ENCODE results near the gene PFKP. TPM values are rescaled to one million over a fixed set of nuclear protein-coding genes. Genes with fewer than 3 reads are reported as not detected.

Gene PFKP
- total and polyA plus RNA-seq, 2 experiments from 2014 or later, result 24.6 to 48.9 TPM

DNA sequence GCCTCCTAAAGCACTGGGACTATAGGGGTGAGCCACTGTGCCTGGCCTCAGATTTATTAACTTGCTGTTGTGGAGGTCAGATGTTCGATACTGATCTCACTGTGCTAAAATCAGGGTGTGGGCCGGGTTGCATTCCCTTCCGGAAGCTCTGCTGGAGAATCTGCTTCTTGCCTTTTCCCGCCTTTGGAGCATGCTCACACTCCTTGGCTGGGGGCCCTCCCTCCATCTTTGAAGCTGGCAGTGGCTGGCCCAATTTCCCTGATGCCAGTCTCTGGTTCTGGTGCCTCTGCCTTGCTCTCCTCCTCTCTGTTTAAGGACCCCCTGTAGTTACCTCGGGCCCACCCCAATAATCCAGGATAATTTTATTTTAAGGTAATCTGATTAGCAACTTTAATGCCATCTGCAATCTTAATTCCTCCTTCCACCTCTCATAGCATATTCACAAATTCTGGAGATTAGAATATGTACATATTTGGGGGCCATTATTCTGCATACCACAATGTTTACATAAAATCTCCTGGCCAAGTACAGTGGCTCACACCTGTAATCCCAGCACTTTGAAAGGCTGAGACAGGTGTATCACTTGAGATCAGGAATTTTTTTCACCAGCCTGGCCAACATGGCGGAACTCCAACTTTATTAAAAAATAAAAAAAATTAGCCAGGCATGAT lies 113.1 kb downstream of the PFKP start:
- H3K4me3 ChIP-seq, result no peak overlapping the region
- H3K27ac ChIP-seq, result no peak overlapping the region
- H3K9me3 ChIP-seq (ENCODE audit: low read depth), result no peaks in the 10 kb centered on the region
- H4K20me1 ChIP-seq (ENCODE audit: insufficient read depth, poor library complexity, severe bottlenecking), result no peaks in the 10 kb centered on the region
- no peaks in the 10 kb centered on the region for H3K9me2 ChIP-seq (replicated peaks; ENCODE audit: insufficient read depth)
- no peak for DNase-seq (ENCODE audit: low spot score)
- peaks cover 2% of the 10 kb centered on the region for H3K27me3 ChIP-seq
- H3K4me1 ChIP-seq (ENCODE audit: insufficient read depth), result no peaks in the 10 kb centered on the region
- H3K4me2 ChIP-seq, result no peak overlapping the region
- 90% methylated on average over 6 of the region's 6 CpGs for WGBS (ENCODE audit: low lambda C conversion rate, missing lambda C conversion rate)
- H3K36me3 ChIP-seq (replicated peaks; ENCODE audit: insufficient read depth, low read depth), result no peaks in the 10 kb centered on the region
- no peaks in the 10 kb centered on the region for H3K79me2 ChIP-seq
- TF ChIP-seq EZH2phosphoT487 (IDR thresholded peaks at IDR 0.05; ENCODE audit: low read depth, severe bottlenecking, unreplicated experiment) (no peak), CTCF (IDR thresholded peaks at IDR 0.05; ENCODE audit: poor library complexity) (no peak), EZH2 (IDR thresholded peaks at IDR 0.05; ENCODE audit: borderline replicate concordance) (no peak)
- no peak overlapping the region for H2AFZ ChIP-seq

GRCh38 chr10:3185386-3185785 lies 118.0 kb downstream of the PFKP start:
- TF ChIP-seq EZH2phosphoT487 (IDR thresholded peaks at IDR 0.05; ENCODE audit: low read depth, severe bottlenecking, unreplicated experiment), result no peak
- no peak for TF ChIP-seq CTCF (IDR thresholded peaks at IDR 0.05; ENCODE audit: poor library complexity)
- no peak for TF ChIP-seq EZH2 (IDR thresholded peaks at IDR 0.05; ENCODE audit: borderline replicate concordance)
- Histone ChIP-seq H3K27ac (no peak overlapping the region), H3K27me3 (peaks cover 2% of the 10 kb centered on the region), H3K4me1 (ENCODE audit: insufficient read depth) (no peaks in the 10 kb centered on the region), H3K79me2 (no peaks in the 10 kb centered on the region), H3K9me3 (ENCODE audit: low read depth) (no peaks in the 10 kb centered on the region), H3K36me3 (replicated peaks; ENCODE audit: insufficient read depth, low read depth) (no peaks in the 10 kb centered on the region), H3K4me2 (no peak overlapping the region), H4K20me1 (ENCODE audit: insufficient read depth, poor library complexity, severe bottlenecking) (no peaks in the 10 kb centered on the region), H3K4me3 (no peak overlapping the region), H3K9me2 (replicated peaks; ENCODE audit: insufficient read depth) (no peaks in the 10 kb centered on the region), H2AFZ (no peak overlapping the region)
- no peak for DNase-seq (ENCODE audit: low spot score)
- WGBS (ENCODE audit: low lambda C conversion rate, missing lambda C conversion rate), result 92% methylated on average over 6 of the region's 6 CpGs

DNA sequence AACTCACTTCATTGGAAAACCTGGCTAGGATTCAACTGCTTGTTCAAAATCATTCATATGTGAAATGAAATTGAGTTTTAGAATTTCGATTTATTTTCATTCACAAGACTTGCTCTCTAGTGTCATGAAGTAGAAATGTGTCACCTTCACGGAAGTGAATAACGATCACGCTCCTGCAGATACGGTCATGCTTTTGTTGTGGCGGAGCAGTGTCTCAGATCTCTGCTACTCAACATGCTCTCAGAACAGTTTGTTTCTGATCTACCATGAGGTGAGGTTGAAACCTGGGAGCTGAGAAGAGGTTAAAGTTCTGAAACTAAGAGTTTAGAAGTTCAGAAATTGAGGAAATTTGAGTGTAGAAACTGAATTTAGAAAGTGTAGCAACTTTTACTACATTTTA lies 119.0 kb downstream of the PFKP start:
- H3K27me3 ChIP-seq, result peaks cover 2% of the 10 kb centered on the region
- H3K4me3 ChIP-seq, result no peak overlapping the region
- no peak for TF ChIP-seq CTCF (IDR thresholded peaks at IDR 0.05; ENCODE audit: poor library complexity)
- no peak for TF ChIP-seq EZH2phosphoT487 (IDR thresholded peaks at IDR 0.05; ENCODE audit: low read depth, severe bottlenecking, unreplicated experiment)
- TF ChIP-seq EZH2 (IDR thresholded peaks at IDR 0.05; ENCODE audit: borderline replicate concordance), result no peak
- WGBS (ENCODE audit: low lambda C conversion rate, missing lambda C conversion rate), result 94% methylated on average over 6 of the region's 6 CpGs
- no peaks in the 10 kb centered on the region for H3K36me3 ChIP-seq (replicated peaks; ENCODE audit: insufficient read depth, low read depth)
- H2AFZ ChIP-seq, result no peak overlapping the region
- no peaks in the 10 kb centered on the region for H4K20me1 ChIP-seq (ENCODE audit: insufficient read depth, poor library complexity, severe bottlenecking)
- DNase-seq (ENCODE audit: low spot score), result no peak
- no peak overlapping the region for H3K4me2 ChIP-seq
- no peaks in the 10 kb centered on the region for H3K79me2 ChIP-seq
- H3K9me2 ChIP-seq (replicated peaks; ENCODE audit: insufficient read depth), result no peaks in the 10 kb centered on the region
- H3K4me1 ChIP-seq (ENCODE audit: insufficient read depth), result no peaks in the 10 kb centered on the region
- H3K27ac ChIP-seq, result no peak overlapping the region
- no peaks in the 10 kb centered on the region for H3K9me3 ChIP-seq (ENCODE audit: low read depth)

Other genes starting within 250 kb of the PFKP start
- 45.9 and 61.2 TPM in 2 replicates for gene PITRM1, start 105.2 kb downstream of the PFKP start, total RNA-seq
- gene PITRM1, start 105.2 kb downstream of the PFKP start, polyA plus RNA-seq, result 44.1 and 53.1 TPM in 2 replicates